GM12878 (cell line): ENCODE measurements around the gene HNMT. TPM values are rescaled to one million over a fixed set of nuclear protein-coding genes. Genes with fewer than 3 reads are reported as not detected.

Source experiments
- ATAC-seq: fragments of 200-7000 bp; cut with Tn5 transposase; 3 replicates; pipeline ENCODE4 v1.9.1; 2020; ENCODE audit warnings: mild to moderate bottlenecking, moderate library complexity
- BruUV-seq: library from RNA; stranded (reverse); fragments of 400-500 nt; replicated peaks from 2 replicates; lab custom pipeline; 2021; lab: Mats Ljungman, UMichigan
- CTCF ChIA-PET: fragments of 300-600 bp; sonication (Branson Sonifier 250); formaldehyde crosslinking; extraction: SDS; loops from one replicate; lab custom pipeline; 2021; ENCODE audit warnings: inconsistent platforms; lab: Yijun Ruan, JAX
- POLR2A ChIA-PET: fragments of 350-600 bp; formaldehyde crosslinking; extraction: SDS; loops from one replicate; lab custom pipeline; 2021; ENCODE audit warnings: inconsistent platforms; lab: Charles Lee
- RAD21 ChIA-PET: fragments of 300-600 bp; sonication (Branson Sonifier 250); formaldehyde crosslinking; loops from one replicate; lab custom pipeline; 2023; ENCODE audit warnings: antibody characterized with exemption; ENCODE audit not compliant: unreplicated experiment; lab: Charles Lee
- SMC1A ChIA-PET: fragments of 300-600 bp; sonication (Branson Sonifier 250); formaldehyde crosslinking; loops from one replicate; lab custom pipeline; 2023; ENCODE audit not compliant: unreplicated experiment, uncharacterized antibody; lab: Charles Lee
- DNase-seq: peaks from one replicate; pipeline ENCODE4 v3.0.0-alpha.2; 2011; ENCODE audit warnings: low read depth, low spot score
- FAIRE-seq: peaks from 3 replicates; lab custom pipeline; 2011; peaks lifted over from hg19 to GRCh38; lab: Jason Lieb, UNC
- H2AFZ ChIP-seq: 2 replicates; pipeline ENCODE4 v1.6.0; 2011; ENCODE audit warnings: low read depth, low read length, control low read depth; ENCODE audit not compliant: control insufficient read depth
- H3K27ac ChIP-seq: 2 replicates; pipeline ENCODE4 v1.5.1; 2011; ENCODE audit warnings: control low read depth; ENCODE audit not compliant: control insufficient read depth, insufficient read depth
- H3K27me3 ChIP-seq, 2 experiments: replicated peaks in 1 of 2; 2 replicates each; pipeline versions ENCODE4 v1.6.0 to v1.6.1; 2011; ENCODE audit warnings: low read length in 1 of 2; ENCODE audit not compliant: control insufficient read depth in 2 of 2, insufficient read depth in 2 of 2
- H3K36me3 ChIP-seq, 2 experiments: 2 replicates each; pipeline ENCODE4 v1.5.1; 2011; ENCODE audit warnings: low read length in 1 of 2; ENCODE audit not compliant: control insufficient read depth in 2 of 2, insufficient read depth in 2 of 2
- H3K4me1 ChIP-seq: 2 replicates; pipeline ENCODE4 v1.6.1; 2011; ENCODE audit warnings: mild to moderate bottlenecking, low read length, moderate library complexity, mixed read lengths; ENCODE audit not compliant: control insufficient read depth, insufficient read depth
- H3K4me2 ChIP-seq: 2 replicates; pipeline ENCODE4 v1.6.0; 2011; ENCODE audit warnings: control low read depth; ENCODE audit not compliant: control insufficient read depth, insufficient read depth
- H3K4me3 ChIP-seq: fragments of 200-600 bp; sonication (generic); 2 replicates; pipeline ENCODE4 v1.5.1; 2016
- H3K79me2 ChIP-seq: 2 replicates; pipeline ENCODE4 v1.6.0; 2011; ENCODE audit warnings: low read length; ENCODE audit not compliant: control insufficient read depth, insufficient read depth
- H3K9ac ChIP-seq: 2 replicates; pipeline ENCODE4 v1.8.0; 2011; ENCODE audit warnings: low read length, control low read depth, mixed read lengths; ENCODE audit not compliant: control insufficient read depth, insufficient read depth
- H3K9me3 ChIP-seq: replicated peaks from 3 replicates; pipeline ENCODE4 v1.5.1; 2011; ENCODE audit warnings: mild to moderate bottlenecking, low read length; ENCODE audit not compliant: control insufficient read depth, insufficient read depth
- H4K20me1 ChIP-seq: 2 replicates; pipeline ENCODE4 v1.6.0; 2011; ENCODE audit not compliant: control insufficient read depth, insufficient read depth
- ATF7 ChIP-seq: fragments of 450-650 bp; IDR thresholded peaks from 2 replicates; pipeline ENCODE4 v1.6.1; 2016; ENCODE audit warnings: low read depth, mild to moderate bottlenecking
- CHD1 ChIP-seq: IDR thresholded peaks from 2 replicates; pipeline ENCODE4 v1.6.1; 2012; ENCODE audit warnings: low read depth, low read length, improper control_type of control experiment
- CREB1 ChIP-seq: IDR thresholded peaks from 2 replicates; pipeline ENCODE4 v1.6.1; 2012; ENCODE audit warnings: low read depth, mild to moderate bottlenecking, inconsistent platforms
- CREM ChIP-seq: IDR thresholded peaks from 2 replicates; pipeline ENCODE4 v1.6.1; 2014; ENCODE audit warnings: antibody characterized with exemption, low read depth
- E2F8 ChIP-seq: fragments of 450-650 bp; IDR thresholded peaks from 2 replicates; pipeline ENCODE4 v1.6.1; 2018; ENCODE audit warnings: mild to moderate bottlenecking, low read depth, moderate library complexity; ENCODE audit not compliant: partially characterized antibody
- HDGF ChIP-seq: fragments of 450-650 bp; IDR thresholded peaks from 2 replicates; pipeline ENCODE4 v1.6.1; 2016; ENCODE audit warnings: antibody characterized with exemption
- MYC ChIP-seq: IDR thresholded peaks from 2 replicates; pipeline ENCODE4 v1.6.1; 2011; ENCODE audit warnings: mild to moderate bottlenecking, low read length, moderate library complexity, inconsistent platforms; ENCODE audit not compliant: insufficient read depth, insufficient replicate concordance, insufficient read length, severe bottlenecking
- NFIC ChIP-seq: IDR thresholded peaks from 2 replicates; pipeline ENCODE4 v1.6.1; 2012; ENCODE audit warnings: low read depth, mild to moderate bottlenecking, inconsistent platforms, low read length, moderate library complexity
- NRF1 ChIP-seq: conservative IDR thresholded peaks from 2 replicates; pipeline ENCODE4 v1.6.1; 2011; ENCODE audit warnings: mild to moderate bottlenecking, low read depth, low read length, improper control_type of control experiment
- RELB ChIP-seq: fragments of 450-650 bp; IDR thresholded peaks from 2 replicates; pipeline ENCODE4 v1.6.1; 2017; ENCODE audit warnings: low read depth, mild to moderate bottlenecking, moderate library complexity
- TCF12 ChIP-seq: IDR thresholded peaks from 2 replicates; pipeline ENCODE4 v1.6.1; 2011; ENCODE audit warnings: low read depth, mild to moderate bottlenecking, low read length
- USF2 ChIP-seq: IDR thresholded peaks from 2 replicates; pipeline ENCODE4 v1.6.1; 2011; ENCODE audit warnings: low read depth, low read length, improper control_type of control experiment, borderline replicate concordance
- WGBS: methylation state at CpG from one replicate; pipeline ENCODE4 v1.1.6; 2016; ENCODE audit warnings: low lambda C conversion rate; ENCODE audit not compliant: insufficient replicate concordance, insufficient coverage; ENCODE audit errors: missing lambda C conversion rate; 5-methylcytosine and 5-hydroxymethylcytosine counted together
- in situ Hi-C: fragments of 300-500 bp; cut with MboI; formaldehyde crosslinking; loops from 9 replicates; pipeline ENCODE4 v1.14.3; 2018; ENCODE audit warnings: mixed read lengths
- intact Hi-C: fragments of 100-400 bp; cut with micrococcal nuclease; formaldehyde crosslinking; loops from one replicate; pipeline ENCODE4 v1.14.2; 2022; ENCODE audit not compliant: unreplicated experiment
- polyA plus RNA-seq, 11 experiments: library from polyadenylated mRNA; depleted of rRNA in 4 of 11; unstranded in 6 of 11; stranded (reverse) in 5 of 11; fragments of >200 nt; fragmentation: Nextera tagmentation in 4 of 11; fragmentation: Illumina TruSeq in 1 of 11; extraction: Ambion mirVana in 4 of 11; extraction: Trizol in 1 of 11; gene quantifications; 1 replicate in 1 of 11; 2 replicates in 10 of 11; pipeline versions ENCODE4 v1.2.1 to v1.2.3, GENCODE V29; 2011 to 2016; ENCODE audit warnings: inconsistent platforms in 2 of 11, missing spikeins in 2 of 11, low read depth in 1 of 11
- total RNA-seq, 4 experiments: library from RNA; depleted of rRNA in 3 of 4; stranded (reverse); fragments of >200 nt in 3 of 4; fragmentation: Illumina TruSeq in 1 of 4; extraction: Trizol in 1 of 4; gene quantifications; 2 replicates each; pipeline versions ENCODE4 v1.2.1 to v1.2.3, GENCODE V29; 2013 to 2021
- TF ChIP-seq, protein P1 (sequence below): IDR thresholded peaks from 2 replicates; pipeline ENCODE4 v1.6.1; 2012; ENCODE audit warnings: improper control_type of control experiment, low read depth, low read length; ENCODE audit not compliant: insufficient replicate concordance

HNMT gene
- total and polyA plus RNA-seq, 10 of the 15 experiments (the other 5 are each of a cell fraction or from before 2014, with no cell fraction given) = not detected

DNA sequence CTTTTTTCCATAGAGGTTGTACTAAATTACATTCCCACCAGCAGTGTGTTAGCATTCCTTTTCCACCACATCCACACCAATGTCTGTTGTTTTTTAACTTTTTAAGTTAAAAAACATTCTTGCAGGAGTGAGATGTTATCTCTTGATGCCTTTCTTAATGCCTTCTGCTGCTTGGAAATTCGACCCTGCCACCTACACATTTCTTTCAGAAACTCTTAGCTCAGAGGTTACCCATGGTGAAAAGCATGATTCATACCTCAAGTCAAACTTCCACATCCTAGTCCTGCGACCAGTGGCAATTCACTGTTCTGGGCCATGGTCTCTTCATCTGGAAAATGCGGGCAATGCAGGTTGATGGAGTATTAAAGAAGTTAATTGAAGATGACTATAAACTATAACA is 12.7 kb upstream of the HNMT start:
- ATAC-seq (no peak), FAIRE-seq (no peak), DNase-seq (no peak)
- ChIA-PET SMC1A (no interaction called here), POLR2A (no interaction called here), RAD21 (no interaction called here), CTCF (interaction anchor here (2.1 kb wide), 1 partner anchor 40 kb away, joined by 5 read pairs; no protein-coding TSS in a partner anchor)
- H3K27ac ChIP-seq = no peak overlapping the region
- H3K9ac ChIP-seq = no peak overlapping the region
- in situ Hi-C loops = no loop called here
- H3K9me3 ChIP-seq = no peaks in the 10 kb centered on the region; the same call in 2 of the 3 replicates
- WGBS = 63% methylated on average over 3 of the region's 3 CpGs
- no peaks in the 10 kb centered on the region for H3K79me2 ChIP-seq
- H2AFZ ChIP-seq = no peak overlapping the region
- H3K4me1 ChIP-seq = no peaks in the 10 kb centered on the region
- intact Hi-C loops = loop anchor here (5.0 kb wide), 1 partner anchor 76 kb away; no protein-coding TSS in a partner anchor
- no TSS peak for BruUV-seq
- H3K4me3 ChIP-seq = no peak overlapping the region
- H3K36me3 ChIP-seq = no peaks in the 10 kb centered on the region
- H3K27me3 ChIP-seq = no peaks in the 10 kb centered on the region
- no peak overlapping the region for H3K4me2 ChIP-seq
- H4K20me1 ChIP-seq = no peaks in the 10 kb centered on the region
- no peak for TF ChIP-seq CHD1
- no peak for TF ChIP-seq CREB1
- no peak for TF ChIP-seq NRF1
- no peak for TF ChIP-seq HDGF
- TF ChIP-seq MYC = no peak
- no peak for TF ChIP-seq E2F8
- no peak for TF ChIP-seq RELB
- TF ChIP-seq NFIC = no peak
- TF ChIP-seq USF2 = no peak
- no peak for TF ChIP-seq TCF12
- no peak for TF ChIP-seq CREM
- TF ChIP-seq ATF7 = no peak
- TF ChIP-seq, protein P1, sequence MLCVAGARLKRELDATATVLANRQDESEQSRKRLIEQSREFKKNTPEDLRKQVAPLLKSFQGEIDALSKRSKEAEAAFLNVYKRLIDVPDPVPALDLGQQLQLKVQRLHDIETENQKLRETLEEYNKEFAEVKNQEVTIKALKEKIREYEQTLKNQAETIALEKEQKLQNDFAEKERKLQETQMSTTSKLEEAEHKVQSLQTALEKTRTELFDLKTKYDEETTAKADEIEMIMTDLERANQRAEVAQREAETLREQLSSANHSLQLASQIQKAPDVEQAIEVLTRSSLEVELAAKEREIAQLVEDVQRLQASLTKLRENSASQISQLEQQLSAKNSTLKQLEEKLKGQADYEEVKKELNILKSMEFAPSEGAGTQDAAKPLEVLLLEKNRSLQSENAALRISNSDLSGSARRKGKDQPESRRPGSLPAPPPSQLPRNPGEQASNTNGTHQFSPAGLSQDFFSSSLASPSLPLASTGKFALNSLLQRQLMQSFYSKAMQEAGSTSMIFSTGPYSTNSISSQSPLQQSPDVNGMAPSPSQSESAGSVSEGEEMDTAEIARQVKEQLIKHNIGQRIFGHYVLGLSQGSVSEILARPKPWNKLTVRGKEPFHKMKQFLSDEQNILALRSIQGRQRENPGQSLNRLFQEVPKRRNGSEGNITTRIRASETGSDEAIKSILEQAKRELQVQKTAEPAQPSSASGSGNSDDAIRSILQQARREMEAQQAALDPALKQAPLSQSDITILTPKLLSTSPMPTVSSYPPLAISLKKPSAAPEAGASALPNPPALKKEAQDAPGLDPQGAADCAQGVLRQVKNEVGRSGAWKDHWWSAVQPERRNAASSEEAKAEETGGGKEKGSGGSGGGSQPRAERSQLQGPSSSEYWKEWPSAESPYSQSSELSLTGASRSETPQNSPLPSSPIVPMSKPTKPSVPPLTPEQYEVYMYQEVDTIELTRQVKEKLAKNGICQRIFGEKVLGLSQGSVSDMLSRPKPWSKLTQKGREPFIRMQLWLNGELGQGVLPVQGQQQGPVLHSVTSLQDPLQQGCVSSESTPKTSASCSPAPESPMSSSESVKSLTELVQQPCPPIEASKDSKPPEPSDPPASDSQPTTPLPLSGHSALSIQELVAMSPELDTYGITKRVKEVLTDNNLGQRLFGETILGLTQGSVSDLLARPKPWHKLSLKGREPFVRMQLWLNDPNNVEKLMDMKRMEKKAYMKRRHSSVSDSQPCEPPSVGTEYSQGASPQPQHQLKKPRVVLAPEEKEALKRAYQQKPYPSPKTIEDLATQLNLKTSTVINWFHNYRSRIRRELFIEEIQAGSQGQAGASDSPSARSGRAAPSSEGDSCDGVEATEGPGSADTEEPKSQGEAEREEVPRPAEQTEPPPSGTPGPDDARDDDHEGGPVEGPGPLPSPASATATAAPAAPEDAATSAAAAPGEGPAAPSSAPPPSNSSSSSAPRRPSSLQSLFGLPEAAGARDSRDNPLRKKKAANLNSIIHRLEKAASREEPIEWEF = no peak
